HG03175 (cell line): ENCODE data around the gene ARHGAP21.
"Not testable (repeated sequence)": the region's sequence is repeated elsewhere in the genome, so short reads cannot be mapped to it uniquely, and the experiment has no call there.

Experiments used
- ATAC-seq: cut with Tn5 transposase; IDR thresholded peaks from one replicate; pipeline ENCODE4 v1.9.1; 2021; ENCODE audit warnings: mild to moderate bottlenecking, moderate library complexity; ENCODE audit not compliant: unreplicated experiment

Gene ARHGAP21

DNA sequence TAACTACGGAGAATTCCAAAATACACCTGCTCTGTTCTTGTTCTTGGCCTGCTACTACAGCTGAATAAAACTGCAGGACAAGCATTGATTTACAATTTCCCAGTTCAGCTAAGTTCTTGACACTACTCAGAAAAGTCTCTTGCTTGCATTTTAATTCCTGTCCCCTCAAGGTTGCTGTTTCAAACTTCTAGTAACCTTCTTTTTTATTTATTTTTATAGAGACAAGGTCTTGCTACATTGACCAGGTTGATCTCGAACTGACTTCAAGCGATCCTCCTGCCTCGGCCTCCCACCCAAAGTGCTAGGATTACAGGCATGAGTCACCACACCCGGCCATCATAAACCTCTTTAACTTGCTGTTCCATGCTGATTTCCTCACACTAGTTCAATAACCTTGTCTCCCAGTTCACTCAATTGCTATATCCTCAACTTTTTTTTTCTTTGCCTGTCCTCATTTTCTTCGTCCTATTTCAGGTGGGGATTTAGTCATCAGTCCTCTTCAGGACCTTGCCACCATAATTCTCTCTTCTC, 79.9 kb downstream of the ARHGAP21 start:
- no peak for ATAC-seq

GRCh38 chr10:24642921-24643678, 80.6 kb downstream of the ARHGAP21 start:
- peak; percentile 86 for ATAC-seq

DNA sequence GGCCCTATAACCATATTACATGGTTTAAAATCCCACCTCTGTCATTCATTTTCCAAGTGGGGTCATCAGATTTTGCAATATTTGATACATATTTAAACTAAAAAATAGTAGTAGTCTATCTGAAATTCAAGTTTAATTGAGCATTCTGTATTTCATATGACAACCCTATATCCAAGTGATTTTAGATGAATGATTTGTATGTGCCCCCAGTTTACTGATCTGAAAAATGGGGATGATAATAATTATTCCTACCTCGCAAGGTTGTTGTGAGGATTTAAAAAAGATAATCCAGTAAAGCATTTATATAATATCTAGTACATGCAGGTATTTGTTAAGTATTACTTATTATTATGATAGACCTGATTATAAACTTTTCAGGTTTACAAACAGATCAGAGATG, 84.6 kb downstream of the ARHGAP21 start:
- no peak for ATAC-seq

GRCh38 chr10:24625778-24626177, 97.9 kb downstream of the ARHGAP21 start:
- no peak for ATAC-seq

GRCh38 chr10:24623383-24623782, 100.3 kb downstream of the ARHGAP21 start:
- ATAC-seq = no peak

DNA sequence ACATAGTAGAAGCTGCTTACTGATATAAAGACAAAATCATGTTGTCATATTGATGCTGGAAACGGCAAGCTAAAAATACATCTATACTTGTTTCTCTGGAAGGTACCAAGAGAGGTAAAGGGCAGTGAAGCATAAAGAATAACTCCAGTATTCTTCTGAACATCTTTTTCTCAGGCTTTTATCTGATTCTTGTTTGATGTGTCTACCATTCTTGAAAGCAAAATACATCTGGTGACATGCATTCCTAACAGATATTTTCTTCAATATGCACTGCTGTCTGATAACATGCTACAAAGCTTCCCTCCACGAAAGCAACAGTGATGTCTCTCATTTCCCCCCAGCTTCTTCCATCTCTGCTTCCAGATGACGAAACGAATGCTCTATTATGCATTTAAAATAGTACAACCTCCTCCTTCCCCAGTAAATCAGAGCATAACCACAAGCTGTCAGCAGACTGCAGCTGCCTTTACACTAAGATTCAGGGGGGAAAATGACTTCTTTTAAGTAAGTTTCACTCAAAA, 100.8 kb downstream of the ARHGAP21 start:
- no peak for ATAC-seq

DNA sequence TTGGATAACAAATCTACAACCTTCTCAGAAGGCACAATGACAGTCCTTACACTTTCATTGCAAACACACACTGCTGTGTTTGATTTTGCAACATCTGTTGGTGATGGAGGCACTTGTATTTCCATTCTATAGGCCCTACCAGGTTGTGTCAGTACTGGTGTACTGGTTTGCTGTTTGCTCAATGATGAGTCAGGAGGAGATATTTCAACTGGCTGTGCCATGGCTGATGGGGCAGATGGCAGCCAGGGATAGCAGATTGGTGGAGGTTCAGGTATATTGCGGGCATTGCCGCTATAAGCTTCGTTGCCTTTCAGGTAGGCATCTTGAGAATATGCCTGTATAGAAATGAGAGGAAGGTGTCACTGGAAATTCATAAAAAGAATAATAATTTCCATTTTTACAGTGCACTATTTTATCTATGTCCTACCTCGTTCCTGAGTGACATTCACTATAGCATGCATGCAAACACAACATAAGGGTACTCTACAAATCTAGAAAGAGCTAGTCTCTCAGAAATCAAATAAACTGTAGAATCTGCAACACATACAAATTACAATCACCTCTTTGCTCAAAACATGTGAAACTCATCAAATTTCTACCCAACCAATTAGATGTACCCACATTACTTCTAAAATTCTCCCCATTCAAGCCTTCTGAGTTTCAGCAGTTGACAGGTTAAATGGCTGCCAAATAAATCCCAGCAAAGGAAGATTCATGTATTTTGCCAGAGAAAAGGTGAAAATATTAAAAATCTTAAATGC, 102.5 kb downstream of the ARHGAP21 start:
- not testable (repeated sequence) for ATAC-seq

DNA sequence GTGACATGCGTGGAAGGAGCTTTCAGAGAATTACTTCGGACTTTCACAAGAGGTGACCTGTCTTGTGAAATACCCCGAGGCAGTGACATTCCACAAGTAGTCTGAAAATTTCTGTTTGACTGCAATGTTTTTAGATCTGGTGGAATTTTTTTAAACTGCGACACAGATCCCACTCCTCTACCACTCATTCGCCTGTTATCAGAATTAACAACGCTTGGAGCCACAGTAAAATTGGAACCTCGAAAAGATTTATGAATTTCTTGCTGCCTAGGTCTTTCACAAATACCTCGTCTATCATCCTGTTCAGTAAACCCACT, 103.7 kb downstream of the ARHGAP21 start:
- not testable (repeated sequence) for ATAC-seq

GRCh38 chr10:24619291-24619993, 104.2 kb downstream of the ARHGAP21 start:
- not testable (repeated sequence) for ATAC-seq

DNA sequence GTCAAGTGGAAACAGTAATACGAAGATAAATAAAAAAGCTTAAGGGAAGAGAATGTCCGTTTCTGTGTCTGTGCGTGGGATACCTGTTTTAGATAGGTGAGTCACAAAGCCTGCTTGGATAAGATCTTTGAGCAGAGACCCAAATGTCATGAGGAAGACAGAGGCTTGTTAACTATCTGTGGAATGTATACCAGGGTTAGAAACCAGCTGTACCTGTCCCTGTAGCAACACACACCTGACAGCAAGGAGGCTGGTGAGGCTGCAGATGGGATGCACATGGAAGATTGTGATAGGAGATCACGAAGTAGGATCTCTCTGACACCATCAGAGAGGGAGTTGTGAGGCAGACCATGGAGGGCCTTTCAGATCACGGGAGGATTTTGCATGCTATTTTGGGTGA, 105.3 kb downstream of the ARHGAP21 start:
- ATAC-seq = no peak

GRCh38 chr10:24617771-24618396, 105.8 kb downstream of the ARHGAP21 start:
- no peak for ATAC-seq

DNA sequence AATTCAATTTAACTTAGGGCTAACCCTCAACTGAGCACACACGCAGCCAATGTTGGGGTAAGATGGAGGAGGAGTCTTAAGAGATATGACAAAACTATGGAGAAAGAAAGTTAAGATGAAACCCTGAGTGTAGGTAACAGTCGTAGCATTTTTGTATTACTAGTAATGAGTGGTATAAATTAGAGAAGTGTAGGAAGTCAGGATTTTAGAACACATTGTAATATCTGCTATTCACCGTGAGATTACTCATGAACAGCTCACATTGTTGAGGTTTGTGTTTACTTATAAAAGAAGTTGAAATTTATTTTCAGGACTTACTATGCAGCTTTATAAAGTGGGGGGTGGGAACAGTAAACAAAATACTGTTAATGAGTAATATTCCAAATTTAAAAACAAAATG, 107.2 kb downstream of the ARHGAP21 start:
- ATAC-seq = no peak

DNA sequence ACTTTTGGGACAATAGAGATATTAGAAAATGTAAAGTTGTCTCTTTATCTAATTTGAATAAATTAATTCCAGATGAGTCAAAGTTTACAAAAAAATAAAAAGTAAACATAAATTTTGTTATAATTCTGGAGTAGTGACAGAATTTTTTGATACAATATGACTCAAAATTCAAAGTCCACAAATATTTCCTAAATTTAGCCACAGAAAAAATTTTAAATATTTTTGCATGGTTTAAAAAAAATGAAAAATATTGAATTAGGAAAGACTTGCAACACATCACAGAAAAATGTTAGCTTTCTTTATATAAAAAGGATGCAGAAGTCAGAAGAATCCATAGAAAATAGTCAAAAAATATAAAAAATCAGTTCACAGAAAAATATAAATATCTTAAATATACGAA, 117.7 kb downstream of the ARHGAP21 start:
- no peak for ATAC-seq

DNA sequence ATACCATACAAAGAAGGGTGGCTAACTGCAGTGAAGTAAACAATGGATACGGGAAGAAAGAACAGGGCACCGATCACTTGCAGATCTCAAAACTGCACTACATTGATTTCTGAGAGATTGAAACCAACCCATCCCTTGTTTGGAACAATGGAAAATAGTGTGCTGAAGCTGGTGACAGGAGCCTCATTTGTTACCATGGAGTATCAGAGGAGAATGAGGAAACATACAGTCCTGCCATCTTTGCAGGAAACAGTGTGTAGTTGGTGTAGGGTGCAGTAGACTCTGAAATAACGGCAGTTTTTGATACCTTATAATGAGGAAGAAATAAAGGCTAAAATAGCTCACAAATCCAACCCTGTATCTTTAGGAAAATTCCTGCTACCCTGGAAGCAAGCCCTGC, 118.5 kb downstream of the ARHGAP21 start:
- no peak for ATAC-seq

GRCh38 chr10:24603333-24603732, 120.4 kb downstream of the ARHGAP21 start:
- ATAC-seq = no peak

- ATAC-seq = no peak
Observed at GRCh38 chr10:24597961-24598360, 125.7 kb downstream of the ARHGAP21 start.

DNA sequence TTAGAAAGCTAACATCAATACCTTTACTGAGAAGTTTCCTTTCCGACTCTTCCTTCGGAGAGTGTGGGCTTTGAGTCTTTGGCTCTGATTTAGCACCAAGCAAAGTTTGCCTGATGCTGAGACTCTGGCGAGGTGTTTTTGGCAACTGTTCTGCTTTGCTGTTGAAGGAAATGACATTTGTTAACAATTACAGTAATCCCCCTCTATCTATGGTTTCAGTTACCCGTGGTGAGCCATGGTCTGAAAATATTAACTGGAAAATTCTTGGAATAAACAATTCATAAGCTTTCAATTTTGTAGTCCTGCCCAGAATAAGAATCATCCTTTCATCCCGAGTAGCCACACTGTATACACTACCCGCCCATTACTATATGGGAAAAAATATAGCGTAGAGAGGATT, 126.3 kb downstream of the ARHGAP21 start:
- ATAC-seq = no peak

- ATAC-seq = no peak
Observed at GRCh38 chr10:24596217-24596930, 127.3 kb downstream of the ARHGAP21 start.

DNA sequence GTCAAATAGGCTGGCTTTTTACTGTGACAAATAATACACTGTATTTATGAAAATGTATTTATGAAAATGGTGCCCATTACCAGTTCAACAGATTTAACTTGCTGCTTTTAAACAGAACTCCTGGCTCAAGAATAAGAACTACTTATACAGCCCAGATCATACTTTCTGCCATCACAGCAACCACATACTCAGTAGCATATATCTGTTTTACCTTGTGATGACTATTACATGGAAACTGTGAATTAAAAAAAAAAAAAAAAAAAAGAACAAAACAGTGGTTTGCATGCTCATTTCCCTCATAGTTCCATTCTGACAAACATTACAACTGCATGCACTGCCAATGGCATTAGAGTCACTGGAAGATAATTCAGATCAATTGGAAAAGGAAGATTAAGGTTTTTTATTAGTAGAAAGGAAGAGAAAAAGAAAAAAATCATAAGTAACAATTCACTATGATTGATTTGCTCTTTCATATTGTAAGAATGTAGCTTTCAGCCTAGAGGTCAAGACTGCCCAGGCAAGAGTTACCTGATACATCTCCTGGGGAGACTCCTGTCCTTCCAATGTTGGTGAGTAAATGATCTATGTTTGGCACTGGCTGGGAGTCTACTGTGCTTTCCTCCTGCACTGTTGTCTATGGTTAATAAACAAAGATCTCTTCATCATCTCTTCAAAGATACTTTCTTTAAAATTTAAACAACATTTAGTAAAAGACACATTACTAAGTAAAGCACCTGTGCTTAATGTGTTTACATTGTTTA, 132.8 kb downstream of the ARHGAP21 start:
- ATAC-seq = no peak

DNA sequence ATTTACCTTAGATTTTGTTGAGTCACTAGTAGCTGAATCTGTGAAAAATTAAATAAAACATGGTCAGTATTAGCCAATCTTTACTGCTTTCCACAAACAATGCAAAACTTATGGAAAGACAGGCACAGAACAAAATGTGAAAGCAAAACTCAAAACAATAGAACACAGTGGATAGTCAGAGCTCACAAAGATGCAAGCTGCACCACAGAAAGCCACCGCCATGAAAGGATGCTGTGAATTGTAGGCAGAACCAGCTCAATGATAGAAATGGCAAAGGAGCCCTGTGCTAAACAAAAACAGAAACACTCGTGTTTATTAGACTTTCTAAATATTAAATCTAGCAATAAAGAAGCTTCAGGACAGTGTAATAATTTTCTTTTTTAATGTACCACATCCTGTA, 134.4 kb downstream of the ARHGAP21 start:
- no peak for ATAC-seq
